BJ (cell line): ENCODE data around the gene MYOCD. TPM values are rescaled to one million over a fixed set of nuclear protein-coding genes. Genes with fewer than 3 reads are reported as not detected.

ENCODE experiments used
- CTCF ChIA-PET: fragments of 350-600 bp; formaldehyde crosslinking; extraction: SDS; loops from one replicate; lab custom pipeline; 2021; ENCODE audit warnings: antibody characterized with exemption, inconsistent platforms; lab: Yijun Ruan, JAX
- POLR2A ChIA-PET: fragments of 300-600 bp; sonication (Branson Sonifier 250); formaldehyde crosslinking; extraction: SDS; loops from one replicate; lab custom pipeline; 2021; ENCODE audit warnings: antibody characterized with exemption; lab: Charles Lee
- DNase-seq: peaks from one replicate; pipeline ENCODE4 v3.0.0-alpha.2; 2011; ENCODE audit warnings: low read depth
- H3K27me3 ChIP-seq: 2 replicates; pipeline ENCODE4 v1.6.0; 2011; ENCODE audit warnings: low read length; ENCODE audit not compliant: control insufficient read depth, insufficient read depth
- H3K36me3 ChIP-seq: 2 replicates; pipeline ENCODE4 v1.5.1; 2011; ENCODE audit warnings: low read length; ENCODE audit not compliant: control insufficient read depth, insufficient read depth
- H3K4me3 ChIP-seq: 2 replicates; pipeline ENCODE4 v1.5.1; 2011; ENCODE audit warnings: low read depth, mild to moderate bottlenecking, control low read depth, low read length
- CTCF ChIP-seq: IDR thresholded peaks from 2 replicates; pipeline ENCODE4 v1.5.1; 2011; ENCODE audit warnings: low read depth, mild to moderate bottlenecking, control low read depth, inconsistent platforms, low read length, moderate library complexity; ENCODE audit not compliant: insufficient read depth
- polyA minus RNA-seq: library from RNA; depleted of rRNA, polyadenylated mRNA; stranded (reverse); fragments of >200 nt; gene quantifications from 2 replicates; pipeline ENCODE4 v1.2.3, GENCODE V29; 2011; rRNA and poly(A)+ RNA removed
- polyA plus RNA-seq: library from polyadenylated mRNA; depleted of rRNA; stranded (reverse); fragments of >200 nt; gene quantifications from 2 replicates; pipeline ENCODE4 v1.2.3, GENCODE V29; 2011; rRNA removed

The MYOCD gene, protein sequence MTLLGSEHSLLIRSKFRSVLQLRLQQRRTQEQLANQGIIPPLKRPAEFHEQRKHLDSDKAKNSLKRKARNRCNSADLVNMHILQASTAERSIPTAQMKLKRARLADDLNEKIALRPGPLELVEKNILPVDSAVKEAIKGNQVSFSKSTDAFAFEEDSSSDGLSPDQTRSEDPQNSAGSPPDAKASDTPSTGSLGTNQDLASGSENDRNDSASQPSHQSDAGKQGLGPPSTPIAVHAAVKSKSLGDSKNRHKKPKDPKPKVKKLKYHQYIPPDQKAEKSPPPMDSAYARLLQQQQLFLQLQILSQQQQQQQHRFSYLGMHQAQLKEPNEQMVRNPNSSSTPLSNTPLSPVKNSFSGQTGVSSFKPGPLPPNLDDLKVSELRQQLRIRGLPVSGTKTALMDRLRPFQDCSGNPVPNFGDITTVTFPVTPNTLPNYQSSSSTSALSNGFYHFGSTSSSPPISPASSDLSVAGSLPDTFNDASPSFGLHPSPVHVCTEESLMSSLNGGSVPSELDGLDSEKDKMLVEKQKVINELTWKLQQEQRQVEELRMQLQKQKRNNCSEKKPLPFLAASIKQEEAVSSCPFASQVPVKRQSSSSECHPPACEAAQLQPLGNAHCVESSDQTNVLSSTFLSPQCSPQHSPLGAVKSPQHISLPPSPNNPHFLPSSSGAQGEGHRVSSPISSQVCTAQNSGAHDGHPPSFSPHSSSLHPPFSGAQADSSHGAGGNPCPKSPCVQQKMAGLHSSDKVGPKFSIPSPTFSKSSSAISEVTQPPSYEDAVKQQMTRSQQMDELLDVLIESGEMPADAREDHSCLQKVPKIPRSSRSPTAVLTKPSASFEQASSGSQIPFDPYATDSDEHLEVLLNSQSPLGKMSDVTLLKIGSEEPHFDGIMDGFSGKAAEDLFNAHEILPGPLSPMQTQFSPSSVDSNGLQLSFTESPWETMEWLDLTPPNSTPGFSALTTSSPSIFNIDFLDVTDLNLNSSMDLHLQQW
- polyA plus RNA-seq, result 13.3 and 18.3 TPM in 2 replicates
- polyA minus RNA-seq, result 23.3 and 25.9 TPM in 2 replicates

DNA sequence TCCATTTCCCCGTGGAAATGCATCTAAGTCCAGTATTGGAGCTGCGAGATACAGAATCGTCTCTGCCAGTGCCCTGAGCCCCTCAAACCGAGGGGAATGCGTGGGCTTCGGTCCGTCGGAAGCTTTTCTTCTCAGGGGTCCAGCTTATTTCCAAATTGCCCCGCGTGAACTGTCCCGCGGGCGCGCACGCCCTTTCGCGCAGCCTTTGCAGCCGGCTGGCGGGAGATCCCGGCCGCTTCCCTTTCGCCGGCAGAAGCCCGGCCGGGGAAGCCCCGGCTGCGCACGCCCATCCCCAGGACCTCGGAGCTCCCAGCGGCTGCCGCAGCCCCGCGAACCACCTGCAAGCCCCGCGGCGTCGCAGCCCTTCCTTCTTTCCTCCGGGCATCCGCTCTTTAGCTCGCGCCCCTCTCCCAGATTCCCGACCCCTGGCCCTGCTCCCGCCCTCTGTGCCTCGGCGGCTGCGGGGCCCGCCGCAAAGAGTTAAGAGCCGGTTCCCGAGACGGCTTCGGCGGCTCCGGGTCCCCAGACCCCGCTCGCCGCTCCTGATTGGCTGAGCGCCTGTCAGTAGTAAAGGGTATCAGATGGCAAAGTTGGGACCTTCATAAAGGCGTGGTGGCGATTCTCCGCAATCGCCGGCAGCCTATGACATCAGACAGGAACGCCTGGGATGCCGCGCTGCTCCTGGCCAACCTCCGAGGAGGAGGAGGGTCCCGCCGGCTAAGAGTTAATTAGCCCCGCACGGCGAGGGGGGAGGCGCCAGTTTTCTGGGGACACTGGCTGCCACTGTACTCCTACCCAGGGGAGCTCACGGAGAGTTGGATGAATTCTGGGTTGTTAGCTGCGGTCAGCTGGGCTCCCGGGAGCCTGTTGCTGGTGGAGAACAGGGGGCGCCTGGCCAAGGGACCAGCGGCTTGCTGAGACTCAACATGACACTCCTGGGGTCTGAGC is at the start of gene MYOCD:
MYOCD (plus strand) TSS at position 628 of the 948 bp plus-strand sequence; CDS start at position 927, 299 bp downstream.
- DNase-seq, result no peak
- no peak for TF ChIP-seq CTCF
- Histone ChIP-seq H3K27me3 (no peaks in the 10 kb centered on the region), H3K36me3 (no peaks in the 10 kb centered on the region), H3K4me3 (peak within 1 kb of the TSS; percentile 54)
- ChIA-PET POLR2A (interaction anchor here (0.7 to 1.5 kb wide), 2 partner anchors 119 to 208 kb away, joined by 5 read pairs; no protein-coding TSS in a partner anchor), CTCF (interaction anchor here (0.5 to 6.1 kb wide), 16 partner anchors 16 to 1216 kb away, joined by 3 to 100 read pairs (median 4); no protein-coding TSS in a partner anchor)

DNA sequence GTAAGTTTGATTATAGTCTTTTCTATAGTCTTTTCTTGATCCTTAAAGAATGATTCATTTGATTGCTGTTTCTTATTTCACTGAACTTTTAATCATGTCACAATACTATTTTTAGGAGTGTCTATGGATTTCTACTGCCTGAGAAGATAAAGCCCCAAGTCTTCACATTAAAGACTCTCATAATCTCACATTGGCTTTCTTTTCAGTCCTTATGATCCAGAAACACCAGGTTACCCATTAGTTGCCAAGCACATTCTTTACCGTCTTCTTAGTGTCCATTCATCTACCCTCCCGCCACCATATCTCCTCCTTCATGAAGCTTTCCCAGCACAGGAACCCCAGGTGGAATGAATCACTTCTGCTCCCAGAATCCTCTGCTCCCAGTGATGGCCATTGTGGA is 49.5 kb upstream of the MYOCD start:
- DNase-seq, result no peak
- no peak overlapping the region for H3K4me3 ChIP-seq
- TF ChIP-seq CTCF, result no peak
- CTCF ChIA-PET, result no interaction called here
- POLR2A ChIA-PET, result no interaction called here
- no peaks in the 10 kb centered on the region for H3K36me3 ChIP-seq
- H3K27me3 ChIP-seq, result no peaks in the 10 kb centered on the region

DNA sequence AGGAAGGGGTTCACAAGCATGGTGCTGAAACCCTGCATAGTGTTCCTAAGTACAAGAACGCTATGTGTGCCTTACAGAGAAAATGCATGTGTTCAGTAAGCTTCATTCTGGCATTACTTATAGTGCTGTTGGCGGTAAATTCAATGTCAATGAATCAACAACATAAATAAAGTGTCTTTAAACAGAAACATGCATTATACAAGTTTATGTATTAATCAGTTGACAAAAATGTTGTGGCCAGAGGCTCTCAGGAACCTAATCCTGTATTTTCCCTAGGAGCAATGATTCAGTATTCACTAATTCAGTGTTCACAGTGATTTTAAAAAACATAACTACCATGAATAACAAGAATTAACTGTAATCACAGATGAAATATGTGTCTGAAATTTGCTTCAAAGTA is 47.1 kb upstream of the MYOCD start:
- H3K36me3 ChIP-seq, result no peaks in the 10 kb centered on the region
- no peaks in the 10 kb centered on the region for H3K27me3 ChIP-seq
- POLR2A ChIA-PET, result no interaction called here
- no peak overlapping the region for H3K4me3 ChIP-seq
- CTCF ChIA-PET, result no interaction called here
- no peak for TF ChIP-seq CTCF
- DNase-seq, result no peak

- POLR2A ChIA-PET, result interaction anchor here (0.6 kb wide), 1 partner anchor 18 kb away, joined by 3 read pairs; no protein-coding TSS in a partner anchor
- H3K36me3 ChIP-seq, result no peaks in the 10 kb centered on the region
- TF ChIP-seq CTCF, result no peak
- H3K4me3 ChIP-seq, result no peak overlapping the region
- H3K27me3 ChIP-seq, result no peaks in the 10 kb centered on the region
- no peak for DNase-seq
- CTCF ChIA-PET, result interaction anchor here (0.6 to 1.2 kb wide), 4 partner anchors 11 to 717 kb away, joined by 3 to 5 read pairs (median 4); no protein-coding TSS in a partner anchor
Observed at GRCh38 chr17:12619459-12620199, 46.1 kb upstream of the MYOCD start.
